Kidney (tissue), 14 donors: ENCODE results near the gene ARID5B. TPM values are rescaled to one million over a fixed set of nuclear protein-coding genes. Genes with fewer than 3 reads are reported as not detected.

ENCODE experiments used
- DNase-seq, 5 donors: peaks; one replicate each; pipeline ENCODE4 v3.0.0-alpha.2; 2013 to 2020
- FAIRE-seq: peaks from 2 replicates; lab custom pipeline; 2012; peaks lifted over from hg19 to GRCh38; lab: Jason Lieb, UNC
- H3K27ac ChIP-seq, 2 donors: one replicate each; pipeline ENCODE4 v1.7.0; 2013; ENCODE audit warnings: low read depth in 2 of 2, low read length in 2 of 2, inconsistent platforms in 1 of 2
- H3K27me3 ChIP-seq: one replicate; pipeline ENCODE4 v1.7.1; 2013; ENCODE audit warnings: low read length, inconsistent platforms; ENCODE audit not compliant: control insufficient read depth, insufficient read depth
- H3K36me3 ChIP-seq, 3 donors: one replicate each; pipeline versions ENCODE4 v1.7.0 to v1.7.1; 2013; ENCODE audit warnings: low read length in 3 of 3, control low read depth in 1 of 3, inconsistent platforms in 1 of 3; ENCODE audit not compliant: insufficient read depth in 3 of 3, control insufficient read depth in 2 of 3
- H3K4me1 ChIP-seq, 3 donors: one replicate each; pipeline versions ENCODE4 v1.7.0 to v1.7.1; 2013; ENCODE audit warnings: low read length in 3 of 3, inconsistent platforms in 1 of 3, low read depth in 1 of 3; ENCODE audit not compliant: control insufficient read depth in 2 of 3, insufficient read depth in 2 of 3
- H3K4me3 ChIP-seq, 3 donors: one replicate each; pipeline versions ENCODE4 v1.7.0 to v1.8.1; 2013; ENCODE audit warnings: low read length in 3 of 3, control low read depth in 1 of 3, inconsistent platforms in 1 of 3
- H3K9ac ChIP-seq, 3 donors: one replicate each; pipeline versions ENCODE4 v1.7.0 to v1.7.1; 2013; ENCODE audit warnings: low read length in 3 of 3, control low read depth in 1 of 3, inconsistent platforms in 1 of 3
- H3K9me3 ChIP-seq, 3 donors: one replicate each; pipeline versions ENCODE4 v1.7.0 to v1.7.1; 2013; ENCODE audit warnings: low read length in 3 of 3, control low read depth in 1 of 3, inconsistent platforms in 1 of 3; ENCODE audit not compliant: control insufficient read depth in 2 of 3, insufficient read depth in 1 of 3
- intact Hi-C: fragments of 100-400 bp; cut with DNase I; formaldehyde crosslinking; loops from one replicate; pipeline ENCODE4 v1.11.1; 2022
- polyA plus RNA-seq: library from polyadenylated mRNA; stranded (reverse); fragments of 350-450 nt; fragmentation: Illumina TruSeq; extraction: RNeasy Lipid Tissue Mini Kit (QIAGEN cat#74804); gene quantifications from one replicate; pipeline ENCODE4 v1.2.3, GENCODE V29; 2014; ENCODE audit warnings: low read depth, low replicate concordance; ENCODE audit not compliant: insufficient read depth
- total RNA-seq: library from RNA; stranded (reverse); fragmentation: NEBNext Ultra II Directional; extraction: Animal tissue kit (Norgen Biotek cat#: 25700); gene quantifications from one replicate; pipeline ENCODE4 v1.2.1, GENCODE V29; 2021
- TF ChIP-seq, protein P1 (sequence below): IDR thresholded peaks from 3 replicates; pipeline ENCODE4 v1.5.1; 2012; ENCODE audit warnings: mild to moderate bottlenecking, moderate library complexity, borderline replicate concordance; ENCODE audit not compliant: insufficient read depth; ENCODE audit errors: extremely low read depth
- donor health status: control.
- donor health status: control.
- donor health status: control.
- donor health status: control.
- donor health status: control.
- donor health status: DM: yes; HTN: yes; CAD: no.
- donor health status: Normal renal cell carcinoma (clear cell type).

The ARID5B gene
- total and polyA plus RNA-seq, 2 donors from 2014 or later: 8.6 to 77.9 TPM

DNA sequence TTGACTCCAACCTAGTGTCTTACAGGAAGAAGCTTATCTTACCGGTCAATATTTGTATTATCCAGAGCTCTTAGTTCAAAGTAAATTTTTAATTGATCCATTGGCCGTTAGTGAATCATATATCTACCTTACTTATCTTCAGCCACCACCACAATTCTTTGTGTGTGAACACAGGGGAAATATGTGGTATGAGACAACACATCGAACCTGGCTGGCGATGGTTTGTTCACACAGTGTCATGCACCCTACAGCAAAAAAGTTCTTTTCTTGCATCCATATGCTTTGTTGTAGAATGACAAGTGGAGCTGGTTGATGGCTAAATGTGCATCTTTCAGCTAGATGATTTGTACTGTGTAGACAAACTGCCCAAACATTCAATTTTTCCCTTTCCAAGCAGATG lies 65.8 kb downstream of the ARID5B start:
- FAIRE-seq (no peak), DNase-seq (no peak)
- TF ChIP-seq, protein P1, sequence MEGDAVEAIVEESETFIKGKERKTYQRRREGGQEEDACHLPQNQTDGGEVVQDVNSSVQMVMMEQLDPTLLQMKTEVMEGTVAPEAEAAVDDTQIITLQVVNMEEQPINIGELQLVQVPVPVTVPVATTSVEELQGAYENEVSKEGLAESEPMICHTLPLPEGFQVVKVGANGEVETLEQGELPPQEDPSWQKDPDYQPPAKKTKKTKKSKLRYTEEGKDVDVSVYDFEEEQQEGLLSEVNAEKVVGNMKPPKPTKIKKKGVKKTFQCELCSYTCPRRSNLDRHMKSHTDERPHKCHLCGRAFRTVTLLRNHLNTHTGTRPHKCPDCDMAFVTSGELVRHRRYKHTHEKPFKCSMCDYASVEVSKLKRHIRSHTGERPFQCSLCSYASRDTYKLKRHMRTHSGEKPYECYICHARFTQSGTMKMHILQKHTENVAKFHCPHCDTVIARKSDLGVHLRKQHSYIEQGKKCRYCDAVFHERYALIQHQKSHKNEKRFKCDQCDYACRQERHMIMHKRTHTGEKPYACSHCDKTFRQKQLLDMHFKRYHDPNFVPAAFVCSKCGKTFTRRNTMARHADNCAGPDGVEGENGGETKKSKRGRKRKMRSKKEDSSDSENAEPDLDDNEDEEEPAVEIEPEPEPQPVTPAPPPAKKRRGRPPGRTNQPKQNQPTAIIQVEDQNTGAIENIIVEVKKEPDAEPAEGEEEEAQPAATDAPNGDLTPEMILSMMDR: no peak
- H3K4me1 ChIP-seq: peaks cover 0 to 28% (median 13%) of the 10 kb centered on the region in 3 donors
- no peaks in the 10 kb centered on the region for H3K36me3 ChIP-seq
- H3K27ac ChIP-seq: no peak overlapping the region
- no peak overlapping the region for H3K4me3 ChIP-seq
- intact Hi-C loops: no loop called here
- no peaks in the 10 kb centered on the region for H3K27me3 ChIP-seq
- no peaks in the 10 kb centered on the region for H3K9me3 ChIP-seq
- H3K9ac ChIP-seq: no peak overlapping the region

DNA sequence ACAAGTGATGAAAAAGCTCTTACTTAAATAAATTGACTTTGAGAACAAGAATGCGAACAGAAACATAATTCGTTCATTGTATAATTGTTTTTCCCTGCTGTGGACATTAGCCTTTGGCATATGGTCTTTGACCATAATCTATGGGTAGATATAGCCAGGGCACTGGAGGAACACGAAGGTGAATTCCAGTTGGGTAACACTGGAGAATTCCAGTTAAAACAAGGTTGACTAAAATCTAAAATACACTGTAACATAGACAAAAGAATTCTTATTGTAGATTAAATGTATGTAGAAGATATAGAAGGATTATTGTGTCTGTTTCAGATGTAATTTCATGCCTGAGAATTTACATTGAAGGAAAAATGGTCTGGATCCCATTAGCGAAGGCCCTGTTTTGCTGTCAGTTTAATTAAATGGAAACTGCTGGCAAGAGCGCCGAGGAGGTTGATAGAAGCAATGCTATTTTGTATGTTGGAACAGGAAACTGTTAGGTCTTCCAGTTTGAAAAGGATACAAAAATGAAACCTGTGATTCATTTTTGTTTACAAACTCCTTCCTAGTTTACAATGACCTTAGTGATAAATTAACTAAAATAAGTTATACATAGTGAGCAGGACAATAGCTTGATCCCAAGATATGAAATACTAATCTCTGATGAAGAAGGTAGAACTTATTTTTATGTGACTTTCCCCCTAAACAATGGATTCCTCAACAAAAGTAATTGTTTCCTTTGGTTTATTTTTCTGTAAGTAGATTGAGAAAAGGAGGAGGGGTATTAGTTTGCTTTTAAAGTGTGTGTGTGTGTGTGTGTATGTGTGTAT lies 68.9 kb downstream of the ARID5B start:
- H3K4me3 ChIP-seq: no peak overlapping the region
- no peaks in the 10 kb centered on the region for H3K36me3 ChIP-seq
- H3K27me3 ChIP-seq: no peaks in the 10 kb centered on the region
- intact Hi-C loops: no loop called here
- H3K27ac ChIP-seq: peak overlapping the region; percentile 16 to 59
- no peaks in the 10 kb centered on the region for H3K9me3 ChIP-seq
- no peak overlapping the region for H3K9ac ChIP-seq
- H3K4me1 ChIP-seq: peaks cover 6 to 16% (median 7%) of the 10 kb centered on the region in 3 donors
- FAIRE-seq (no peak), DNase-seq (peak in 1 of 5 donors; percentile 72)
- TF ChIP-seq, protein P1: no peak

DNA sequence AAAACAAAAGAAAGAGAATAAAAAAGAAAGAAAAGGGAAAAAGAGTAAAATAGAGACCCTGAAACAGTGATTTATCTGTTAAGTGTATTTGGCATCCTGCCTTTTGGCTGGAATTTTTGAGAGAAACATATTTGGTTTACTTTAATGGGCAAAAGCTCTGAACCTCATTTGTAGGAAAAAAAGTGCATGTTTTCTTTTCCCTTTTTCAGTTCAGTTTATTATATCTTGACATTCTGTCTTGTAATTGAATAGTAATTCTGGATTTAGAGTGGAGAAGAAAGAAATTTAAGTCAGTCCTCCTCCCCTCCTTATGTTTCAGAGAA lies 69.5 kb downstream of the ARID5B start:
- TF ChIP-seq, protein P1: no peak

More for the DNA sequence above, 69.5 kb downstream of the ARID5B start:
- FAIRE-seq (no peak), DNase-seq (peak in 2 of 5 donors; percentile 60 to 70)
- peak overlapping the region in 1 of 3 donors; percentile 4 for H3K9ac ChIP-seq
- no peaks in the 10 kb centered on the region for H3K27me3 ChIP-seq
- H3K27ac ChIP-seq: peak overlapping the region in 1 of 2 donors; percentile 59
- H3K4me3 ChIP-seq: no peak overlapping the region
- no peaks in the 10 kb centered on the region for H3K9me3 ChIP-seq
- no peaks in the 10 kb centered on the region for H3K36me3 ChIP-seq
- intact Hi-C loops: no loop called here
- H3K4me1 ChIP-seq: peaks cover 6 to 16% (median 7%) of the 10 kb centered on the region in 3 donors
